ENCODE results near the gene SYCP3. TPM values are rescaled to one million over a fixed set of nuclear protein-coding genes. Genes with fewer than 3 reads are reported as not detected.
"Not testable (repeated sequence)": the region's sequence is repeated elsewhere in the genome, so short reads cannot be mapped to it uniquely, and the experiment has no call there.

The SYCP3 gene
- total and polyA plus RNA-seq, 8 donors, result 0.28 to 0.89 TPM; not detected in 6

GRCh38 chr12:101685092-101685491, 54.2 kb downstream of the SYCP3 start:
- 81 to 93% (median 86%) methylated on average over 1 of the region's 1 CpG for WGBS, 5 donors
- no peak overlapping the region for H3K27ac ChIP-seq
- no peak for TF ChIP-seq CTCF (IDR thresholded peaks at IDR 0.05)
- no peaks in the 10 kb centered on the region for H3K27me3 ChIP-seq
- no peaks in the 10 kb centered on the region for H3K9me3 ChIP-seq
- intact Hi-C loops (cut with DNase I; ENCODE audit: low total_unique reads), result no loop called here
- no peak for DNase-seq
- H3K36me3 ChIP-seq, result no peaks in the 10 kb centered on the region
- H3K4me3 ChIP-seq, result no peak overlapping the region
- H3K4me1 ChIP-seq, result peaks cover 0 to 6% (median 0%) of the 10 kb centered on the region in 4 donors

GRCh38 chr12:101681627-101682026, 57.6 kb downstream of the SYCP3 start:
- H3K4me3 ChIP-seq; H3K27me3 ChIP-seq; H3K36me3 ChIP-seq; DNase-seq; H3K9me3 ChIP-seq; H3K27ac ChIP-seq; intact Hi-C loops (cut with DNase I; ENCODE audit: low total_unique reads): not testable (repeated sequence)
- WGBS, 5 donors, result 69 to 81% (median 78%) methylated on average over 5 to 6 of the region's 6 CpGs
- peaks cover 0 to 11% (median 0%) of the 10 kb centered on the region in 4 donors for H3K4me1 ChIP-seq

- H3K36me3 ChIP-seq, result no peaks in the 10 kb centered on the region
- H3K9me3 ChIP-seq, result no peaks in the 10 kb centered on the region
- TF ChIP-seq EP300 (IDR thresholded peaks at IDR 0.05) (no peak), POLR2A (IDR thresholded peaks at IDR 0.05) (no peak), CTCF (IDR thresholded peaks at IDR 0.05) (no peak), POLR2AphosphoS5 (IDR thresholded peaks at IDR 0.05) (no peak)
- no peak overlapping the region for H3K27ac ChIP-seq
- peaks cover 0 to 11% (median 0%) of the 10 kb centered on the region in 4 donors for H3K4me1 ChIP-seq
- intact Hi-C loops (cut with DNase I; ENCODE audit: low total_unique reads), result no loop called here
- DNase-seq, result no peak
- no peaks in the 10 kb centered on the region for H3K27me3 ChIP-seq
- H3K4me3 ChIP-seq, result no peak overlapping the region
Measured at GRCh38 chr12:101680647-101681046, 58.6 kb downstream of the SYCP3 start.

- Histone ChIP-seq H3K36me3 (no peaks in the 10 kb centered on the region), H3K4me3 (no peak overlapping the region), H3K27me3 (no peaks in the 10 kb centered on the region), H3K27ac (no peak overlapping the region), H3K9me3 (no peaks in the 10 kb centered on the region), H3K4me1 (peaks cover 0 to 11% (median 0%) of the 10 kb centered on the region in 4 donors)
- no peak for DNase-seq
- no peak for TF ChIP-seq EP300 (IDR thresholded peaks at IDR 0.05)
- TF ChIP-seq POLR2AphosphoS5 (IDR thresholded peaks at IDR 0.05), result no peak
- no peak for TF ChIP-seq POLR2A (IDR thresholded peaks at IDR 0.05)
- intact Hi-C loops (cut with DNase I; ENCODE audit: low total_unique reads), result no loop called here
- WGBS, 5 donors, result 80 to 92% (median 82%) methylated on average over 3 of the region's 3 CpGs
Measured at GRCh38 chr12:101680240-101680639, 59.0 kb downstream of the SYCP3 start.

Small RNA genes within 50 kb of the gene (small RNA-seq; reads per million reads assigned to genes)
- gene RNA5SP368 (0 reads per million in 4 donors), gene RNU6-101P (0 reads per million in 4 donors), gene RNY1P16 (0 reads per million in 4 donors)

Other genes starting within 250 kb of the SYCP3 start
- gene MYBPC1, start 144.5 kb downstream of the SYCP3 start, total RNA-seq, result 1 to 10 TPM in 2 of 5 donors, under 1 TPM in 1, not detected in 2; 0.45 to 8.8 (median 6.6) TPM
- gene MYBPC1, start 144.5 kb downstream of the SYCP3 start, polyA plus RNA-seq, result 1 to 10 TPM in 2 of 3 donors, under 1 TPM in 1; 0.31 to 2.1 (median 1.4) TPM
- gene CHPT1, start 41.8 kb downstream of the SYCP3 start, total RNA-seq, result 100 to 1,000 TPM in 2 of 5 donors, 10 to 100 TPM in 3; 71.9 to 618 (median 94.5) TPM
- gene CHPT1, start 41.8 kb downstream of the SYCP3 start, polyA plus RNA-seq, result 10 to 100 TPM; 34.2 to 53.9 (median 47.2) TPM
- gene GNPTAB, start 91.5 kb upstream of the SYCP3 start, total RNA-seq, result 10 to 100 TPM; 15.8 to 63.2 (median 42.0) TPM
- 10 to 100 TPM in 2 of 3 donors, 1 to 10 TPM in 1; 8.9 to 12.6 (median 11.5) TPM for gene GNPTAB, start 91.5 kb upstream of the SYCP3 start, polyA plus RNA-seq
- 10 to 100 TPM in 3 of 5 donors, 1 to 10 TPM in 1, under 1 TPM in 1; 0.89 to 71.8 (median 16.5) TPM for gene DRAM1, start 138.1 kb upstream of the SYCP3 start, total RNA-seq
- 10 to 100 TPM in 2 of 3 donors, 1 to 10 TPM in 1; 8.2 to 16.3 (median 10.8) TPM for gene DRAM1, start 138.1 kb upstream of the SYCP3 start, polyA plus RNA-seq

Data from stomach (tissue), 9 donors.